ENCODE results near the gene CD200.
A peak's percentile ranks its signal among the peaks of the same experiment; 100 is the strongest.

Gene CD200

GRCh38 chr3:112401617-112402016, 68.7 kb downstream of the CD200 start:
- H3K27ac ChIP-seq = no peak overlapping the region
- TF ChIP-seq, protein P1, sequence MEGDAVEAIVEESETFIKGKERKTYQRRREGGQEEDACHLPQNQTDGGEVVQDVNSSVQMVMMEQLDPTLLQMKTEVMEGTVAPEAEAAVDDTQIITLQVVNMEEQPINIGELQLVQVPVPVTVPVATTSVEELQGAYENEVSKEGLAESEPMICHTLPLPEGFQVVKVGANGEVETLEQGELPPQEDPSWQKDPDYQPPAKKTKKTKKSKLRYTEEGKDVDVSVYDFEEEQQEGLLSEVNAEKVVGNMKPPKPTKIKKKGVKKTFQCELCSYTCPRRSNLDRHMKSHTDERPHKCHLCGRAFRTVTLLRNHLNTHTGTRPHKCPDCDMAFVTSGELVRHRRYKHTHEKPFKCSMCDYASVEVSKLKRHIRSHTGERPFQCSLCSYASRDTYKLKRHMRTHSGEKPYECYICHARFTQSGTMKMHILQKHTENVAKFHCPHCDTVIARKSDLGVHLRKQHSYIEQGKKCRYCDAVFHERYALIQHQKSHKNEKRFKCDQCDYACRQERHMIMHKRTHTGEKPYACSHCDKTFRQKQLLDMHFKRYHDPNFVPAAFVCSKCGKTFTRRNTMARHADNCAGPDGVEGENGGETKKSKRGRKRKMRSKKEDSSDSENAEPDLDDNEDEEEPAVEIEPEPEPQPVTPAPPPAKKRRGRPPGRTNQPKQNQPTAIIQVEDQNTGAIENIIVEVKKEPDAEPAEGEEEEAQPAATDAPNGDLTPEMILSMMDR (conservative IDR thresholded peaks at IDR 0.05) = no peak

DNA sequence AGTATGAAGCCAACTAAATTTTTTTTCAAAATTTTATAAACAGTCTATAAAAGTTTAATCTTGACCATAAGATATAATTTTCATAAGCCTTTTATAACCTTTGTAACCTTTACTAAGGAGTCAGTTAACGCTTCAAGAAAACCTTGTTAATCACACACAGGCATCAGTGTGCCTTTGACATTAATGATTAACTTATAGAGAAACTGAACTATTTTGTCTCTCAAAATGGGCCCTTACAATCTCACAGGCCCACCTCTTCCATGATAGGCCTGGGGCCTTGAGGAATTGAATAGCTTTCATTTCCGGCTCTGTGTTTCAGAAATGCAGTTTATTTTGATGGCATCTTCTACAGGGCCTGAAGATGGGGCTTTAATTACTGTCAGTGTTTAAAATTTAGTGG, 70.1 kb downstream of the CD200 start:
- TF ChIP-seq, protein P1 (conservative IDR thresholded peaks at IDR 0.05) = no peak
- H3K27ac ChIP-seq = peak overlapping the region; percentile 93

GRCh38 chr3:112404924-112405549, 72.1 kb downstream of the CD200 start:
- peak overlapping the region; percentile 93 for H3K27ac ChIP-seq

DNA sequence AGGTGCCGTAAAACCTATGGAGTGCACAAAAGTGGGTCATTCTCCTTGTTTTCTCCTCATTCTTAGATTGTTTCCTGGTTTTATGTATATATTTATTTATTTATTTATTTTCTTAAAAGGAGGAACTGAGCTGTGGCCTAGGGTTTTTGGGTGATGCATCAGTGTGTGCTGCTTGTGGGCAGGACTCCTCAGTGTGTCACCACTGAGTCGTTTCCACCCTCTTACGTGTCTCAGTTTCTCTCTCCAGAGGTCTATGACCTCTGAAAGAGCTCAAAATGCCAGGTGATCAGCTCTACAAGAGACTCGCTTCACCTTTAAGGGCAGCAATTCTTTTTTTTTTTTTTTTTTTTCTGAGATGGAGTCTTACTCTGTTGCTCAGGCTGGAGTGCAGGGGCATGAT, 72.9 kb downstream of the CD200 start:
- peak overlapping the region; percentile 93 for H3K27ac ChIP-seq
- TF ChIP-seq, protein P1 (conservative IDR thresholded peaks at IDR 0.05) = no peak

DNA sequence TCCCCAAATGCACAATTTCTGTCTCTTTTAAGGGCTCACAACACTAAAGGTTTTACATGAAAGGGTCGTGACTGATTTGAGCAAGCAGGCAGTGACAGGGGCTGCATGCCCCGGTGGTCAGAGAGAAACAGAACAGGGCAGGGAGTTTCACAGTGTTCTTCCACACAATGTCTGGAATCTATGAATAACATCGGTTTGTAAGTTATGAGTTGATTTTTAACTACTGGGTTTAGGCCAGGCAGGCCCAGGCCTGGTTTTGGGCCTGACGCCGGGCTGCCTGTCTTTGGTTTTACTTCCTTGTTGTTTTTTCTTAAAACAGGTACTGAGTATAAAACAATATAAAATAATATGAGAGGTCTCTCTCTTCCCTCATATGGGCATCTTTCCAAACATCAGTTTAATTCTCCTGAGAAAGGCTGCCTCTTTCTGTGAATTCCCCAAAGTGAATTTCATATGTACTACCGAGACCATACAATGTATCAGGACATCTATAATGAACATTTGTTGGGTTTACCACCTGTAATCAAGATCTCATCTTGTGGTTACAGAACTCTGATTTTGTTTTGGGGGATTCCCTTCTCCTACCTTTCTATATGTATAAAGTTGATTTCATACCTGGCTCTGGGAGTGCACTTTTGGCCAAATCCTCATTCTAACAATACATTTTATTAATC, 74.4 kb downstream of the CD200 start:
- H3K27ac ChIP-seq = peak overlapping the region; percentile 93
- TF ChIP-seq, protein P1 (conservative IDR thresholded peaks at IDR 0.05) = no peak

- TF ChIP-seq, protein P1 (conservative IDR thresholded peaks at IDR 0.05) = no peak
- peak overlapping the region; percentile 93 for H3K27ac ChIP-seq
Measured at GRCh38 chr3:112407888-112408702, 75.1 kb downstream of the CD200 start.

- H3K27ac ChIP-seq = peak overlapping the region; percentile 93
- TF ChIP-seq, protein P1 (conservative IDR thresholded peaks at IDR 0.05) = no peak
Measured at GRCh38 chr3:112409041-112409440, 76.1 kb downstream of the CD200 start.

All from VCaP (cell line).